Fibroblast of pulmonary artery (primary cell): ENCODE measurements around the gene CD81.

ENCODE experiments used
- DNase-seq: peaks from one replicate; pipeline ENCODE4 v3.0.0-alpha.2; 2010; ENCODE audit warnings: low read depth
- H3K4me3 ChIP-seq: replicated peaks from 2 replicates; pipeline ENCODE4 v1.5.1; 2011; ENCODE audit warnings: low read depth, mild to moderate bottlenecking, control low read depth, low read length, moderate library complexity
- TF ChIP-seq, protein P1 (sequence below): IDR thresholded peaks from 2 replicates; pipeline ENCODE4 v1.5.1; 2011; ENCODE audit warnings: mild to moderate bottlenecking, control low read depth, low read length, inconsistent platforms; ENCODE audit errors: missing control alignments

Gene CD81

DNA sequence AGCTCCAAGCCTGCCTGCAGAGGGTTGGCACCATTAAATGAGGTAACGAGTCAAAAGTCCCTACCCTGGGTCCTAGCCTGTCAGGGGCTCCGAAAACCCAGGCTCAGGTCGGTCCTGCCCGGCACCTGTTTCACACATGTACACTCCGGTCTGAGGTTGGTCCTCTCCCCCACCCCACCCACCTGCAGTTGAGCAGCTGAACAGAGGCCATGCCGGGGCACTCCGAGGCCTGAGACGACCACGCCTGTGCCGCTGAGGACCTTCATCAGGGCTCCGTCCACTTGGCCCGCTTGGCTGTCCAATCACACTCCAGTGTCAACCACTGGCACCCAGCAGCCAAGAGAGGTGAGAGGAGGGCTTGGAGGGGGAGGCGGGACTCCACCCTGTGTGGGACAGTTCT, 25.0 kb downstream of the CD81 start:
- H3K4me3 ChIP-seq: peak overlapping the region; percentile 85
- TF ChIP-seq, protein P1, sequence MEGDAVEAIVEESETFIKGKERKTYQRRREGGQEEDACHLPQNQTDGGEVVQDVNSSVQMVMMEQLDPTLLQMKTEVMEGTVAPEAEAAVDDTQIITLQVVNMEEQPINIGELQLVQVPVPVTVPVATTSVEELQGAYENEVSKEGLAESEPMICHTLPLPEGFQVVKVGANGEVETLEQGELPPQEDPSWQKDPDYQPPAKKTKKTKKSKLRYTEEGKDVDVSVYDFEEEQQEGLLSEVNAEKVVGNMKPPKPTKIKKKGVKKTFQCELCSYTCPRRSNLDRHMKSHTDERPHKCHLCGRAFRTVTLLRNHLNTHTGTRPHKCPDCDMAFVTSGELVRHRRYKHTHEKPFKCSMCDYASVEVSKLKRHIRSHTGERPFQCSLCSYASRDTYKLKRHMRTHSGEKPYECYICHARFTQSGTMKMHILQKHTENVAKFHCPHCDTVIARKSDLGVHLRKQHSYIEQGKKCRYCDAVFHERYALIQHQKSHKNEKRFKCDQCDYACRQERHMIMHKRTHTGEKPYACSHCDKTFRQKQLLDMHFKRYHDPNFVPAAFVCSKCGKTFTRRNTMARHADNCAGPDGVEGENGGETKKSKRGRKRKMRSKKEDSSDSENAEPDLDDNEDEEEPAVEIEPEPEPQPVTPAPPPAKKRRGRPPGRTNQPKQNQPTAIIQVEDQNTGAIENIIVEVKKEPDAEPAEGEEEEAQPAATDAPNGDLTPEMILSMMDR: no peak
- DNase-seq: no peak

DNA sequence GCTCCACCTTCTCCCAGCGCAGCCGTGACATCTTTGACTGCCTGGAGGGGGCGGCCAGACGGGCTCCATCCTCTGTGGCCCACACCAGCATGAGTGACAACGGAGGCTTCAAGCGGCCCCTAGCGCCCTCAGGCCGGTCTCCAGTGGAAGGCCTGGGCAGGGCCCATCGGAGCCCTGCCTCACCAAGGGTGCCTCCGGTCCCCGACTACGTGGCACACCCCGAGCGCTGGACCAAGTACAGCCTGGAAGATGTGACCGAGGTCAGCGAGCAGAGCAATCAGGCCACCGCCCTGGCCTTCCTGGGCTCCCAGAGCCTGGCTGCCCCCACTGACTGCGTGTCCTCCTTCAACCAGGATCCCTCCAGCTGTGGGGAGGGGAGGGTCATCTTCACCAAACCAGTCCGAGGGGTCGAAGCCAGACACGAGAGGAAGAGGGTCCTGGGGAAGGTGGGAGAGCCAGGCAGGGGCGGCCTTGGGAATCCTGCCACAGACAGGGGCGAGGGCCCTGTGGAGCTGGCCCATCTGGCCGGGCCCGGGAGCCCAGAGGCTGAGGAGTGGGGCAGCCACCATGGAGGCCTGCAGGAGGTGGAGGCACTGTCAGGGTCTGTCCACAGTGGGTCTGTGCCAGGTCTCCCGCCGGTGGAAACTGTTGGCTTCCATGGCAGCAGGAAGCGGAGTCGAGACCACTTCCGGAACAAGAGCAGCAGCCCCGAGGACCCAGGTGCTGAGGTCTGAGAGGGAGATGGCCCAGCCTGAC, 26.0 kb downstream of the CD81 start:
- TF ChIP-seq, protein P1: no peak
- no peak overlapping the region for H3K4me3 ChIP-seq
- no peak for DNase-seq

DNA sequence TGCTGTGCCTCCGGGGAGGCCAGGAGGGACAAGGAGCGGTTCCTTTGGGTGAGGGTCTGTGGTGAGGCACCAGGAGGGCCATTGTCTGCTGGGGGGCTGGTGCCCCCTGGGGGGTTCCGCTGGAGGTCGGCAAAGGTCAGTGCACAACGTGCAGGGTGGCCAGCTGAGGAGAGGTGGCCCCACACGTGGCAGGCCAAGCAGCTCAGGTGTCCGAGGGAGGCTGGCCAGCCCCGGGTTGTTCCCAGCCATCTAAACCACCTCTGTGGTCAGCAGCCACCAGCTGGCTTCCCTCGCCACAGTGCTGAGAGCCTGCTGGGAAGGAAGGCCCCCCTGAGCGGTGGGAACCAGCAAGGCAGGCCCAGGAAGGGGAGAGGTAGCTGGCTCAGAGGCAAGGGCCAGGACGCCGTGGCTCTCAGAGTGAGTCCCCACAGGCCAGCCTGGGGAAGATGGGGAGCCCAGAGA, 27.7 kb downstream of the CD81 start:
- TF ChIP-seq, protein P1: no peak
- no peak overlapping the region for H3K4me3 ChIP-seq
- no peak for DNase-seq

DNA sequence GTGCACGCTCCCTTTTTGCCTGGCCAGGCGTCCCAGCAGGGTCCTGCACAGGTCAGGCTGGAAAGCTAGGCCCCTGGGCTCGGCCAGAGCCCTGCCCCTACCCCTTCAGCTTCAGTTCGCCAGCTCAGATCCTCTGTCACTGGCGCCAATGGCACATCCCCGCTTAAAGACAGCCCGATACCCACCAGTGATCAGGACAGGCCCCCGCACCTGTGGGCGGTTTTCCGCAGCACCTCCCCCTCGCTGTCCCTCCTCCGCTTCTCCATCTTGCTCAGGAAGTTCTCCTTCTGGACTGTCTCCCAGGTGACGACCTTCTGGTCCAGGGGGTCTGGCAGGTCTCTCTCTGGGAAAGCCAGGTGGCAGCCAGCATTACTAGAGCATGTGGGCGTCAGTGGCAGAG, 29.3 kb downstream of the CD81 start:
- DNase-seq: no peak
- H3K4me3 ChIP-seq: no peak overlapping the region
- TF ChIP-seq, protein P1: no peak

DNA sequence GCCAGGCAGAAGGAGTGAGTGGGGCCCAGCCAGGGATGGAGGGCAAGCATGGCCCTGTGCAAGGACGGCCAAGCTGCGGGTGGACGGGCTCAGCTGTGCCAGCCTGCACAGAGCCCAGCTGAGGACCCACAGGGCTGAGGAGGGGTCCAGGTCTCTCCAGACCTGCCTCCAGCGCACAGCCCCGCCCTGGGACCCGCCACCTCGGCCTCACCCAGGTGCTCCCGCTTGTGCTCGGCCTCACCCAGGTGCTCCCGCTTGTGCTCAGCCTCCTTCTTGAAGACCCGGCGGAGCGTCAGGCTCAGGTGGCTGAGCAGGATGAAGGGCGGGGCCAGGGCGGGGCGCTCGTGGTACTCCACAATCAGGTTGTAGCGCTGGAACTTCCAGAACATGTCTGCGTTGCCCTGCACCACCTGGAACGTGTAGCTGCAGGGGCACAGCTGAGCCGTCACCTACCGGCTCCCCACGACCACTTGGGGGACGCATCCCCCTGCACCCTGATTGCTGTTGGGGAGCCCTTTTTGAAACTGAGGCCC, 29.8 kb downstream of the CD81 start:
- no peak overlapping the region for H3K4me3 ChIP-seq
- no peak for DNase-seq
- TF ChIP-seq, protein P1: no peak

DNA sequence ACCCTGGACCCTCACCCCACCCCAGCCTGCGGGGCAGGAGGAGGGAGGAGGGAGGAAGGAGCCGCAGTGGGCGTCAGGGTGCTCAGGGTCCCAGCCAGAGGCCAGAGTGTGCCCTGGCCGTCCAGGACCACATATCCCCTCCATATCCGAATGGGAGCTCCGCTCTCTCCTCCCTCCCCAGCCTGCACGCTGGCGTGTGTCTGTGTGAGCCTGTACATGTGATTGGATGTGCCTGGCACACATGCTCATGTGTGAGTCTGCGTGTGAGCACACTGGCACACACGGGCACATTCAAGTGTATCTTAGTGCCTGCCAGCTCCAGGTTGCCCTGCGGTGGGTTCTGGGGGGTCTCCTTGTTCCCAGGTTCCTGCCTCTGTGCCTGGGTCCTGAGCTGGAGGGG, 31.6 kb downstream of the CD81 start:
- no peak overlapping the region for H3K4me3 ChIP-seq
- TF ChIP-seq, protein P1: no peak
- DNase-seq: no peak

DNA sequence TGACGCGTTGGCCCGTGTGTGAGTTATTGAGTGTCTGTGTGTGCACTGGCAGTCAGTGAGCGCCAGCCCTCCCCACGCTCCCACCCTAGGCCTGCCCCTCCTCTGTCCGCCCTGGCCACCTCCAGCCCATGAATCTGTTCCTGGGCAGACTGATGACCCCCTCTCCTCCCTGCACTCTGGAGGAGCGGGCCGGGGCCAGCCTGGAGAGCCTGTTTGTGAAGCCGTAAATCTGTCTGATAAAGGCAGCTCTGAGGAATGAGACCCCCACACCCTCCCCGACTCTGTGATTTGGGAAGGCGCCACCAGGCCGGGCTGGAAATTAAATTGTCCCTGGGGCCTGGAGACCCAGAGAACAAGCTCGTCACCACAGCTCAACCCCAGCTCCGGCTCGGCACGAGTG, 32.0 kb downstream of the CD81 start:
- DNase-seq: no peak
- TF ChIP-seq, protein P1: no peak
- H3K4me3 ChIP-seq: no peak overlapping the region
